ENCODE measurements around the gene PELO. TPM values are rescaled to one million over a fixed set of nuclear protein-coding genes. Genes with fewer than 3 reads are reported as not detected.

PELO gene
- polyA plus RNA-seq, 1 of the 3 experiments (the other 2 are of a cell fraction) = 10.7 TPM

- Histone ChIP-seq H3K27me3 (ENCODE audit: insufficient read depth) (no peaks in the 10 kb centered on the region), H3K9me3 (no peaks in the 10 kb centered on the region), H3K4me1 (ENCODE audit: control insufficient read depth in 1 of 2, insufficient read depth in 2 of 2, low read depth in 1 of 2, low read length in 1 of 2) (peaks cover 16 to 31% of the 10 kb centered on the region in 2 experiments), H3K4me2 (no peak overlapping the region), H3K4me3 (ENCODE audit: low read depth in 2 of 2, low read length in 1 of 2) (no peak overlapping the region), H3K79me2 (ENCODE audit: insufficient read depth) (peaks cover 74% of the 10 kb centered on the region), H3K9ac (no peak overlapping the region), H4K20me1 (ENCODE audit: insufficient read depth) (peaks cover 22% of the 10 kb centered on the region), H3F3A (replicated peaks; ENCODE audit: insufficient read depth) (peaks cover 29% of the 10 kb centered on the region), H2AFZ (ENCODE audit: low read depth) (no peak overlapping the region), H3K9me2 (no peaks in the 10 kb centered on the region), H3K36me3 (replicated peaks in 1 of 2; ENCODE audit: control insufficient read depth in 1 of 2, insufficient read depth in 2 of 2, low read length in 1 of 2) (peaks cover 44 to 46% of the 10 kb centered on the region in 2 experiments), H3K27ac (ENCODE audit: low read depth in 2 of 2, low read length in 1 of 2) (peak overlapping the region in 1 of 2 experiments; percentile 28; a peak in 1 of 4 replicates)
- no peak for TF ChIP-seq JUND (IDR thresholded peaks at IDR 0.05)
- TF ChIP-seq, protein P1, sequence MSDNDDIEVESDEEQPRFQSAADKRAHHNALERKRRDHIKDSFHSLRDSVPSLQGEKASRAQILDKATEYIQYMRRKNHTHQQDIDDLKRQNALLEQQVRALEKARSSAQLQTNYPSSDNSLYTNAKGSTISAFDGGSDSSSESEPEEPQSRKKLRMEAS (IDR thresholded peaks at IDR 0.05; ENCODE audit: low read depth) = no peak
- TF ChIP-seq MXI1 (IDR thresholded peaks at IDR 0.05; ENCODE audit: low read depth, low read length) = no peak
- TF ChIP-seq, protein P2, sequence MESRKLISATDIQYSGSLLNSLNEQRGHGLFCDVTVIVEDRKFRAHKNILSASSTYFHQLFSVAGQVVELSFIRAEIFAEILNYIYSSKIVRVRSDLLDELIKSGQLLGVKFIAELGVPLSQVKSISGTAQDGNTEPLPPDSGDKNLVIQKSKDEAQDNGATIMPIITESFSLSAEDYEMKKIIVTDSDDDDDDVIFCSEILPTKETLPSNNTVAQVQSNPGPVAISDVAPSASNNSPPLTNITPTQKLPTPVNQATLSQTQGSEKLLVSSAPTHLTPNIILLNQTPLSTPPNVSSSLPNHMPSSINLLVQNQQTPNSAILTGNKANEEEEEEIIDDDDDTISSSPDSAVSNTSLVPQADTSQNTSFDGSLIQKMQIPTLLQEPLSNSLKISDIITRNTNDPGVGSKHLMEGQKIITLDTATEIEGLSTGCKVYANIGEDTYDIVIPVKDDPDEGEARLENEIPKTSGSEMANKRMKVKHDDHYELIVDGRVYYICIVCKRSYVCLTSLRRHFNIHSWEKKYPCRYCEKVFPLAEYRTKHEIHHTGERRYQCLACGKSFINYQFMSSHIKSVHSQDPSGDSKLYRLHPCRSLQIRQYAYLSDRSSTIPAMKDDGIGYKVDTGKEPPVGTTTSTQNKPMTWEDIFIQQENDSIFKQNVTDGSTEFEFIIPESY (IDR thresholded peaks at IDR 0.05; ENCODE audit: borderline replicate concordance, low read depth) = no peak
- TF ChIP-seq MEF2A (IDR thresholded peaks at IDR 0.05; ENCODE audit: borderline replicate concordance, low read depth) = no peak
- no peak for TF ChIP-seq EP300 (IDR thresholded peaks at IDR 0.05; ENCODE audit: borderline replicate concordance in 1 of 2, low read depth in 1 of 2, low read length in 1 of 2)
- TF ChIP-seq RAD21 (IDR thresholded peaks at IDR 0.05; ENCODE audit: low read length) = no peak
- TF ChIP-seq FOXM1 (IDR thresholded peaks at IDR 0.05; ENCODE audit: low read depth) = no peak
- TF ChIP-seq TCF12 (IDR thresholded peaks at IDR 0.05) = no peak
- ChIA-PET POLR2A (no interaction called here), CTCF (interaction anchor here (1.3 to 1.5 kb wide), 2 partner anchors 9 to 15 kb away, joined by 3 to 6 read pairs; no protein-coding TSS in a partner anchor)
- no peak for DNase-seq
- 65% methylated on average over 2 of the region's 2 CpGs for WGBS (ENCODE audit: low lambda C conversion rate)
These were observed 16.7 kb downstream of the PELO start for GRCh38 chr5:52804387-52804791.

DNA sequence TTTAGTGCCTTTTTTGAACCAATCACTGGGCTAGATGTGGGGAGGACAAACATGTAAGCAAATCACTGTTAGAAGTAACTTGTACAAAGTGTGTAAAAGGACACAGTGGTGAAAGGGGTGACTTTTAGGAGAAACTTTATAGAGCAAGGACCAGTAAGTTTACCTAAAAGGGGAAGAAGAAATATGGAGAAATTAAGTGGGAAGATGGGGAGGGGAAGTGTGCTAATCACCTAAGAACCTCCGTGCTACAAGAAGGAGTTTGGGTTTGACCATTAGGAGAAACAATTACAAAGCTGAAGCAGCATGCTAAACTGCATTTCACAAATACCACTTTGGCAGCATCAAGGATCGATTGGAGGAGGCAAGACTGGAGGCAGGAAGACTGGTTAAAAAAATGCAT lies 17.3 kb downstream of the PELO start:
- ChIA-PET POLR2A (no interaction called here), CTCF (interaction anchor here (1.3 kb wide), 2 partner anchors 10 to 13 kb away, joined by 3 to 6 read pairs; no protein-coding TSS in a partner anchor)
- Histone ChIP-seq H3K4me1 (ENCODE audit: control insufficient read depth in 1 of 2, insufficient read depth in 2 of 2, low read depth in 1 of 2, low read length in 1 of 2) (peaks cover 16 to 30% of the 10 kb centered on the region in 2 experiments), H3K9me2 (no peaks in the 10 kb centered on the region), H2AFZ (ENCODE audit: low read depth) (no peak overlapping the region), H3F3A (replicated peaks; ENCODE audit: insufficient read depth) (peaks cover 27% of the 10 kb centered on the region), H3K4me3 (ENCODE audit: low read depth in 2 of 2, low read length in 1 of 2) (no peak overlapping the region), H3K4me2 (no peak overlapping the region), H3K9ac (no peak overlapping the region), H3K27ac (ENCODE audit: low read depth in 2 of 2, low read length in 1 of 2) (no peak overlapping the region), H3K9me3 (no peaks in the 10 kb centered on the region), H4K20me1 (ENCODE audit: insufficient read depth) (peaks cover 22% of the 10 kb centered on the region), H3K36me3 (replicated peaks in 1 of 2; ENCODE audit: control insufficient read depth in 1 of 2, insufficient read depth in 2 of 2, low read length in 1 of 2) (peaks cover 44 to 46% of the 10 kb centered on the region in 2 experiments), H3K79me2 (ENCODE audit: insufficient read depth) (peaks cover 73% of the 10 kb centered on the region), H3K27me3 (ENCODE audit: insufficient read depth) (no peaks in the 10 kb centered on the region)
- TF ChIP-seq FOSL2 (IDR thresholded peaks at IDR 0.05; ENCODE audit: borderline replicate concordance, low read depth) (no peak), USF2 (IDR thresholded peaks at IDR 0.05; ENCODE audit: borderline replicate concordance, low read depth, low read length) (no peak), EP300 (IDR thresholded peaks at IDR 0.05; ENCODE audit: borderline replicate concordance in 1 of 2, low read depth in 1 of 2, low read length in 1 of 2) (no peak), TCF12 (IDR thresholded peaks at IDR 0.05) (no peak), SMC3 (IDR thresholded peaks at IDR 0.05; ENCODE audit: low read depth, low read length) (no peak)
- 96% methylated on average over 2 of the region's 2 CpGs for WGBS (ENCODE audit: low lambda C conversion rate)
- no peak for DNase-seq
